Measurements from ENCODE around the gene ECM1. TPM values are rescaled to one million over a fixed set of nuclear protein-coding genes. Genes with fewer than 3 reads are reported as not detected.

ECM1 gene
- total and polyA plus RNA-seq, 2 of the 8 experiments (the other 6 are each of a cell fraction or from before 2014, with no cell fraction given), result 0.95 to 0.98 TPM

GRCh38 chr1:150521196-150521968 lies 13.5 kb downstream of the ECM1 start:
- no peak for FAIRE-seq
- Histone ChIP-seq H3K9me3 (ENCODE audit: insufficient read depth in 2 of 2, low read depth in 1 of 2, low read length in 1 of 2) (no peaks in the 10 kb centered on the region), H4K20me1 (replicated peaks in 1 of 2; ENCODE audit: control insufficient read depth in 1 of 2, insufficient read depth in 2 of 2, low read length in 2 of 2) (no peaks in the 10 kb centered on the region), H3K4ac (replicated peaks; ENCODE audit: insufficient read length, low read depth, low read length) (no peak overlapping the region), H2BK12ac (ENCODE audit: low read depth, low read length) (no peak overlapping the region), H3K79me1 (ENCODE audit: low read depth, low read length) (no peaks in the 10 kb centered on the region), H3K14ac (ENCODE audit: insufficient read length) (no peak overlapping the region), H2BK5ac (ENCODE audit: low read depth, low read length) (no peak overlapping the region), H2BK20ac (ENCODE audit: low read length) (no peak overlapping the region), H3K36me3 (ENCODE audit: control insufficient read depth in 2 of 4, insufficient read depth in 4 of 4, low read length in 3 of 4) (no peaks in the 10 kb centered on the region), H3K23ac (ENCODE audit: insufficient read length) (no peak overlapping the region), H3K18ac (ENCODE audit: extremely low read depth, low read length) (no peak overlapping the region), H4K91ac (replicated peaks; ENCODE audit: insufficient read length, low read length) (no peak overlapping the region), H2AFZ (ENCODE audit: low read length) (no peak overlapping the region), H4K5ac (ENCODE audit: insufficient read length, low read depth, low read length) (no peak overlapping the region), H3K79me2 (ENCODE audit: control insufficient read depth in 1 of 2, insufficient read depth in 2 of 2, low read length in 2 of 2) (no peaks in the 10 kb centered on the region), H3K23me2 (ENCODE audit: low read depth, low read length) (peaks cover under 1% of the 10 kb centered on the region; the same call in 1 of the 2 replicates), H3K27me3 (replicated peaks in 1 of 4; ENCODE audit: control insufficient read depth in 3 of 4, extremely low read depth in 1 of 4, insufficient read depth in 3 of 4, low read length in 3 of 4) (no peaks in the 10 kb centered on the region), H3K4me1 (replicated peaks in 1 of 4; ENCODE audit: control insufficient read depth in 3 of 4, insufficient read depth in 4 of 4, low read length in 3 of 4) (peaks cover 0 to 2% (median 1%) of the 10 kb centered on the region in 4 experiments; a peak in 4 of 7 replicates), H3K9ac (replicated peaks in 1 of 4; ENCODE audit: extremely low read depth in 1 of 4, low read depth in 3 of 4, low read length in 3 of 4) (no peak overlapping the region), H2BK120ac (replicated peaks; ENCODE audit: low read depth, low read length) (no peak overlapping the region), H2AK5ac (ENCODE audit: low read depth, low read length) (no peak overlapping the region), H2BK15ac (ENCODE audit: low read length) (no peak overlapping the region), H3K4me3 (ENCODE audit: extremely low read depth in 1 of 4, insufficient read depth in 2 of 4, low read depth in 3 of 4, low read length in 4 of 4) (no peak overlapping the region), H3K4me2 (ENCODE audit: insufficient read depth in 1 of 2, low read depth in 2 of 2, low read length in 2 of 2) (no peak overlapping the region), H4K8ac (ENCODE audit: extremely low read depth, insufficient read depth, low read length) (no peak overlapping the region), H3K56ac (replicated peaks; ENCODE audit: insufficient read length, low read depth, low read length) (no peak overlapping the region), H3K27ac (ENCODE audit: low read depth, low read length) (no peak overlapping the region)
- ChIA-PET POLR2A (ENCODE audit: partially characterized antibody) (interaction anchor here (1.0 to 2.5 kb wide), 4 partner anchors 10 to 157 kb away, joined by 3 to 7 read pairs (median 4); partner anchors contain the start of gene RPRD2), CTCF (ENCODE audit: partially characterized antibody) (interaction anchor here (1.4 to 22.4 kb wide), 2 partner anchors 11 to 39 kb away, joined by 3 to 253 read pairs; no protein-coding TSS in a partner anchor)
- DNase-seq (ENCODE audit: low read depth in 1 of 2, low spot score in 2 of 2), result no peak
- 100% methylated on average over 1 of the region's 1 CpG; no CpG with 5 or more reads in 1 of the 2 experiments for WGBS, 2 experiments (ENCODE audit: extremely low coverage in 1 of 2, insufficient coverage in 1 of 2, insufficient read length in 1 of 2, insufficient replicate concordance in 2 of 2, low coverage in 1 of 2, low lambda C conversion rate in 2 of 2, missing lambda C conversion rate in 1 of 2)
- TF ChIP-seq TAF7 (optimal IDR thresholded peaks at IDR 0.05; ENCODE audit: borderline replicate concordance, low read depth, low read length) (no peak), RNF2 (IDR thresholded peaks at IDR 0.05; ENCODE audit: borderline replicate concordance, low read depth, low read length, missing control alignments, poor library complexity, severe bottlenecking) (no peak), SRF (IDR thresholded peaks at IDR 0.05; ENCODE audit: low read depth, low read length) (no peak), KDM5A (IDR thresholded peaks at IDR 0.05; ENCODE audit: low read length) (no peak), ZNF274 (IDR thresholded peaks at IDR 0.05; ENCODE audit: borderline replicate concordance, extremely low read depth, low read length) (no peak), USF2 (IDR thresholded peaks at IDR 0.05; ENCODE audit: low read length) (no peak), NRF1 (IDR thresholded peaks at IDR 0.05; ENCODE audit: low read depth, low read length) (no peak), TAF1 (IDR thresholded peaks at IDR 0.05; ENCODE audit: low read depth, low read length) (no peak), TCF12 (IDR thresholded peaks at IDR 0.05; ENCODE audit: low read depth, low read length) (no peak), CTBP2 (IDR thresholded peaks at IDR 0.05; ENCODE audit: borderline replicate concordance, insufficient read depth, insufficient read length, low read length) (no peak)
